IMR-90 (cell line): ENCODE measurements around the gene SIT1. TPM values are rescaled to one million over a fixed set of nuclear protein-coding genes. Genes with fewer than 3 reads are reported as not detected.

Experiments used
- ATAC-seq: fragments of 200-7000 bp; cut with Tn5 transposase; 2 replicates; pipeline ENCODE4 v1.9.1; 2020; ENCODE audit warnings: low read depth, mild to moderate bottlenecking, moderate library complexity
- BruUV-seq: library from RNA; stranded (reverse); fragments of 400-500 nt; replicated peaks from 2 replicates; lab custom pipeline; 2021; lab: Mats Ljungman, UMichigan
- CTCF ChIA-PET: fragments of 300-600 bp; formaldehyde crosslinking; extraction: SDS; loops from one replicate; lab custom pipeline; 2021; ENCODE audit warnings: antibody characterized with exemption; lab: Yijun Ruan, JAX
- POLR2A ChIA-PET: fragments of 300-600 bp; sonication (Branson Sonifier 250); formaldehyde crosslinking; loops from one replicate; lab custom pipeline; 2022; ENCODE audit warnings: antibody characterized with exemption; ENCODE audit not compliant: unreplicated experiment; lab: Charles Lee
- DNase-seq: peaks from one replicate; pipeline ENCODE4 v3.0.0; 2013
- H2AFZ ChIP-seq: replicated peaks from 2 replicates; pipeline ENCODE3; 2013; ENCODE audit warnings: low read length, mild to moderate bottlenecking; ENCODE audit not compliant: poor library complexity
- H2AK5ac ChIP-seq: 2 replicates; pipeline ENCODE4 v1.6.1; 2013; ENCODE audit warnings: low read depth, low read length, inconsistent platforms
- H2AK9ac ChIP-seq: replicated peaks from 2 replicates; pipeline ENCODE3; 2013; ENCODE audit warnings: mild to moderate bottlenecking, low read depth, low read length, moderate library complexity; ENCODE audit not compliant: poor library complexity
- H2BK120ac ChIP-seq: 2 replicates; pipeline ENCODE4 v1.6.1; 2013; ENCODE audit warnings: low read depth, low read length, inconsistent platforms
- H2BK15ac ChIP-seq: 3 replicates; pipeline ENCODE4 v1.6.1; 2013; ENCODE audit warnings: low read depth, low read length, inconsistent platforms
- H2BK20ac ChIP-seq: 2 replicates; pipeline ENCODE4 v1.6.1; 2013; ENCODE audit warnings: low read depth, mild to moderate bottlenecking, inconsistent platforms, low read length, moderate library complexity
- H2BK5ac ChIP-seq: 2 replicates; pipeline ENCODE4 v1.6.1; 2013; ENCODE audit warnings: mild to moderate bottlenecking, low read depth, low read length, inconsistent platforms; ENCODE audit not compliant: poor library complexity, severe bottlenecking
- H3K14ac ChIP-seq: replicated peaks from 2 replicates; pipeline ENCODE4 v1.6.1; 2013; ENCODE audit warnings: low read depth, low read length, inconsistent platforms
- H3K18ac ChIP-seq: 2 replicates; pipeline ENCODE4 v1.6.1; 2013; ENCODE audit warnings: low read depth, low read length, control low read depth
- H3K23ac ChIP-seq: 2 replicates; pipeline ENCODE4 v1.6.1; 2013; ENCODE audit warnings: low read depth, low read length, inconsistent platforms
- H3K27ac ChIP-seq: 2 replicates; pipeline ENCODE4 v1.5.1; 2013; ENCODE audit warnings: mild to moderate bottlenecking, control low read depth, low read length; ENCODE audit not compliant: insufficient read depth
- H3K27me3 ChIP-seq: 2 replicates; pipeline ENCODE4 v1.6.1; 2013; ENCODE audit warnings: low read length; ENCODE audit not compliant: control insufficient read depth, insufficient read depth
- H3K36me3 ChIP-seq: 2 replicates; pipeline ENCODE4 v1.6.1; 2013; ENCODE audit warnings: low read length, mixed read lengths; ENCODE audit not compliant: control insufficient read depth, insufficient read depth
- H3K4ac ChIP-seq: 2 replicates; pipeline ENCODE4 v1.6.1; 2013; ENCODE audit warnings: low read depth, low read length, inconsistent platforms
- H3K4me1 ChIP-seq: 2 replicates; pipeline ENCODE4 v1.6.1; 2013; ENCODE audit warnings: low read length, mixed read lengths; ENCODE audit not compliant: control insufficient read depth, insufficient read depth
- H3K4me2 ChIP-seq: 2 replicates; pipeline ENCODE4 v1.6.1; 2013; ENCODE audit warnings: low read depth, mild to moderate bottlenecking, control low read depth, low read length, moderate library complexity
- H3K4me3 ChIP-seq: 2 replicates; pipeline ENCODE4 v1.5.1; 2013; ENCODE audit warnings: low read depth, mild to moderate bottlenecking, control low read depth, low read length, moderate library complexity; ENCODE audit not compliant: insufficient read depth
- H3K56ac ChIP-seq: 2 replicates; pipeline ENCODE4 v1.6.1; 2013; ENCODE audit warnings: low read length, inconsistent platforms; ENCODE audit not compliant: insufficient read depth; ENCODE audit errors: extremely low read depth
- H3K79me1 ChIP-seq, 2 experiments: 2 replicates each; pipeline ENCODE4 v1.6.1; 2013; ENCODE audit warnings: low read length in 2 of 2, inconsistent platforms in 1 of 2, low read depth in 1 of 2
- H3K9ac ChIP-seq: 2 replicates; pipeline ENCODE4 v1.6.1; 2013; ENCODE audit warnings: low read depth, low read length, control low read depth
- H3K9me1 ChIP-seq: 2 replicates; pipeline ENCODE4 v1.6.1; 2013; ENCODE audit warnings: low read length, inconsistent platforms; ENCODE audit not compliant: insufficient read depth
- H3K9me3 ChIP-seq: 2 replicates; pipeline ENCODE4 v1.6.1; 2013; ENCODE audit warnings: low read length; ENCODE audit not compliant: control insufficient read depth, insufficient read depth
- H4K20me1 ChIP-seq: 2 replicates; pipeline ENCODE4 v1.6.1; 2013; ENCODE audit warnings: low read length, inconsistent platforms; ENCODE audit not compliant: insufficient read depth
- H4K5ac ChIP-seq: 2 replicates; pipeline ENCODE4 v1.6.1; 2013; ENCODE audit warnings: mild to moderate bottlenecking, low read depth, low read length, control low read depth
- H4K8ac ChIP-seq, 2 experiments: 2 replicates each; pipeline ENCODE4 v1.6.1; 2013; ENCODE audit warnings: low read depth in 2 of 2, low read length in 2 of 2, control low read depth in 1 of 2, inconsistent platforms in 1 of 2
- H4K91ac ChIP-seq: 2 replicates; pipeline ENCODE4 v1.6.1; 2013; ENCODE audit warnings: low read depth, low read length, inconsistent platforms; ENCODE audit not compliant: insufficient read depth
- BHLHE40 ChIP-seq: fragments of 150-350 bp; IDR thresholded peaks from 2 replicates; pipeline ENCODE4 v1.6.1; 2016; ENCODE audit warnings: mild to moderate bottlenecking, low read depth, low read length
- ELK1 ChIP-seq: fragments of 150-350 bp; IDR thresholded peaks from 2 replicates; pipeline ENCODE4 v1.6.1; 2016; ENCODE audit warnings: low read depth, mild to moderate bottlenecking, low read length, moderate library complexity, borderline replicate concordance
- FOS ChIP-seq: fragments of 150-350 bp; IDR thresholded peaks from 2 replicates; pipeline ENCODE4 v1.6.1; 2016; ENCODE audit warnings: low read depth, low read length
- MAZ ChIP-seq: IDR thresholded peaks from 2 replicates; pipeline ENCODE4 v1.6.1; 2012; ENCODE audit warnings: low read depth, mild to moderate bottlenecking, low read length, improper control_type of control experiment, moderate library complexity, borderline replicate concordance
- NFE2L2 ChIP-seq: fragments of 150-350 bp; IDR thresholded peaks from 2 replicates; pipeline ENCODE4 v1.6.1; 2016; ENCODE audit warnings: low read depth, mild to moderate bottlenecking, low read length
- RAD21 ChIP-seq: IDR thresholded peaks from 2 replicates; pipeline ENCODE4 v1.6.1; 2012; ENCODE audit warnings: low read length, improper control_type of control experiment
- RCOR1 ChIP-seq: IDR thresholded peaks from 2 replicates; pipeline ENCODE4 v1.6.1; 2012; ENCODE audit warnings: mild to moderate bottlenecking, low read length, improper control_type of control experiment; ENCODE audit not compliant: insufficient replicate concordance
- RFX5 ChIP-seq: IDR thresholded peaks from 2 replicates; pipeline ENCODE4 v1.8.0; 2012; ENCODE audit warnings: low read depth, mild to moderate bottlenecking, low read length, moderate library complexity
- WGBS, 2 experiments: methylation state at CpG; one replicate each; pipeline versions ENCODE4 v1.1.5 to v1.1.7; 2013; ENCODE audit warnings: missing lambda C conversion rate in 2 of 2; ENCODE audit not compliant: insufficient read length in 1 of 2; ENCODE audit errors: extremely low coverage in 2 of 2; 5-methylcytosine and 5-hydroxymethylcytosine counted together
- dilution Hi-C: fragments of 300-500 bp; cut with HindIII; formaldehyde crosslinking; loops from one replicate; pipeline ENCODE4 v1.14.3; 2018; ENCODE audit warnings: low sequenced_read_pairs; ENCODE audit not compliant: unreplicated experiment
- in situ Hi-C: fragments of 300-500 bp; cut with MboI; formaldehyde crosslinking; loops from 3 replicates; pipeline ENCODE4 v1.14.3; 2019; ENCODE audit warnings: low sequenced_read_pairs, inconsistent platforms, mixed read lengths
- intact Hi-C: fragments of 100-400 bp; cut with micrococcal nuclease; formaldehyde crosslinking; loops from 2 replicates; pipeline ENCODE4 v1.10.0; 2022
- polyA plus RNA-seq, 3 experiments: library from polyadenylated mRNA; depleted of rRNA; stranded (reverse); fragments of >200 nt; gene quantifications; 2 replicates each; pipeline ENCODE4 v1.2.3, GENCODE V29; 2012; ENCODE audit warnings: low replicate concordance in 1 of 3
- total RNA-seq: library from RNA; depleted of rRNA; stranded (reverse); fragments of >200 nt; gene quantifications from 2 replicates; pipeline ENCODE4 v1.2.3, GENCODE V29; 2012

Gene SIT1
- total and polyA plus RNA-seq, 2 of the 4 experiments (the other 2 are of a cell fraction), result not detected

GRCh38 chr9:35697486-35697885 lies 46.8 kb upstream of the SIT1 start:
- H3K9me3 ChIP-seq, result no peaks in the 10 kb centered on the region
- no peak overlapping the region for H3K14ac ChIP-seq
- dilution Hi-C loops (no loop called here), intact Hi-C loops (no loop called here), in situ Hi-C loops (no loop called here)
- H4K5ac ChIP-seq, result no peak overlapping the region
- H2BK120ac ChIP-seq, result no peak overlapping the region
- TSS peak; percentile 95 for BruUV-seq
- ChIA-PET POLR2A (interaction anchor here (1.7 kb wide), 1 partner anchor 9 kb away, joined by 10 read pairs; no protein-coding TSS in a partner anchor), CTCF (interaction anchor here (1.0 to 1.6 kb wide), 2 partner anchors 19 to 38 kb away, joined by 3 to 6 read pairs; no protein-coding TSS in a partner anchor)
- H2BK15ac ChIP-seq, result no peak overlapping the region
- DNase-seq (no peak), ATAC-seq (no peak)
- H2AFZ ChIP-seq, result no peak overlapping the region
- no peak overlapping the region for H4K91ac ChIP-seq
- H3K23ac ChIP-seq, result no peak overlapping the region
- peaks cover 5% of the 10 kb centered on the region; the same call in 1 of the 2 replicates for H3K4me1 ChIP-seq
- H3K27ac ChIP-seq, result no peak overlapping the region
- peaks cover 10% of the 10 kb centered on the region for H3K9me1 ChIP-seq
- no peak overlapping the region for H2AK5ac ChIP-seq
- no peak overlapping the region for H4K8ac ChIP-seq
- H3K56ac ChIP-seq, result no peak overlapping the region
- H3K18ac ChIP-seq, result no peak overlapping the region
- no peak overlapping the region for H2BK20ac ChIP-seq
- no peak overlapping the region for H2BK5ac ChIP-seq
- WGBS, 2 experiments, result 88% methylated on average over 3 of the region's 14 CpGs; no CpG with 5 or more reads in 1 of the 2 experiments
- H3K79me1 ChIP-seq, result peaks cover 15 to 50% of the 10 kb centered on the region in 2 experiments
- no peak overlapping the region for H3K4ac ChIP-seq
- H3K4me3 ChIP-seq, result no peak overlapping the region
- no peaks in the 10 kb centered on the region for H3K27me3 ChIP-seq
- H3K4me2 ChIP-seq, result no peak overlapping the region
- TF ChIP-seq RCOR1 (no peak), FOS (no peak), MAZ (no peak), NFE2L2 (no peak), RAD21 (no peak), RFX5 (no peak), ELK1 (no peak), BHLHE40 (no peak)
- no peak overlapping the region for H3K9ac ChIP-seq
- H4K20me1 ChIP-seq, result peaks cover 22% of the 10 kb centered on the region
- no peak overlapping the region for H2AK9ac ChIP-seq
- H3K36me3 ChIP-seq, result peaks cover 62% of the 10 kb centered on the region
